H1 (cell line): ENCODE data around the gene PRMT1. TPM values are rescaled to one million over a fixed set of nuclear protein-coding genes. Genes with fewer than 3 reads are reported as not detected.

Experiments used
- CHD1 ChIP-seq: IDR thresholded peaks from 2 replicates; pipeline ENCODE4 v1.6.1; 2012; ENCODE audit warnings: low read depth, low read length, improper control_type of control experiment
- CHD7 ChIP-seq: fragments of 300-600 bp; sonication (generic); IDR thresholded peaks from 2 replicates; pipeline ENCODE4 v1.7.1; 2012; ENCODE audit warnings: low read length, moderate library complexity, mild to moderate bottlenecking, inconsistent platforms; ENCODE audit not compliant: insufficient replicate concordance
- GABPA ChIP-seq: IDR thresholded peaks from 2 replicates; pipeline ENCODE4 v1.6.1; 2011; ENCODE audit warnings: mild to moderate bottlenecking, low read length, moderate library complexity, borderline replicate concordance; ENCODE audit not compliant: insufficient read depth
- TCF12 ChIP-seq: IDR thresholded peaks from 2 replicates; pipeline ENCODE4 v1.6.1; 2011; ENCODE audit warnings: low read depth, mild to moderate bottlenecking, low read length
- polyA plus RNA-seq, 7 experiments: library from polyadenylated mRNA; depleted of rRNA in 3 of 7; stranded (reverse) in 5 of 7; unstranded in 2 of 7; fragments of >200 nt in 5 of 7; fragments of 200-250 nt in 2 of 7; gene quantifications; 1 replicate in 5 of 7; 2 replicates in 1 of 7; 4 replicates in 1 of 7; pipeline versions ENCODE4 v1.2.1 to v1.2.3, GENCODE V29; 2011 to 2013; ENCODE audit warnings: missing spikeins in 2 of 7, mixed read lengths in 2 of 7
- total RNA-seq: library from RNA; stranded (reverse); fragmentation: NEBNext Ultra II Directional; extraction: Animal tissue kit (Norgen Biotek cat#: 25700); gene quantifications from 2 replicates; pipeline ENCODE4 v1.2.1, GENCODE V29; 2021

The PRMT1 gene
- total and polyA plus RNA-seq, 2 of the 8 experiments (the other 6 are each of a cell fraction or from before 2014, with no cell fraction given), result 561 to 1,215 TPM

GRCh38 chr19:49667473-49667872, 9.6 kb upstream of the PRMT1 start (continued):
- TF ChIP-seq CHD7 (no peak), CHD1 (no peak), GABPA (no peak), TCF12 (no peak)
- TF ChIP-seq, all 59 proteins: peak for 0
